GM13976 (cell line): ENCODE measurements around the gene RYR3.

ENCODE experiments used
- DNase-seq: peaks from one replicate; pipeline ENCODE4 v3.0.0; 2012; ENCODE audit warnings: low spot score
- in situ Hi-C: fragments of 300-500 bp; cut with MboI; formaldehyde crosslinking; loops from one replicate; pipeline ENCODE4 v1.12.0; 2022; ENCODE audit warnings: low sequenced_read_pairs, mixed read lengths, inconsistent platforms; ENCODE audit not compliant: unreplicated experiment
- TF ChIP-seq, protein P1 (sequence below): IDR thresholded peaks from 2 replicates; pipeline ENCODE4 v1.5.1; 2012; ENCODE audit warnings: borderline replicate concordance, mild to moderate bottlenecking; ENCODE audit not compliant: insufficient read depth; ENCODE audit errors: extremely low read depth, missing control alignments, control extremely low read depth

The RYR3 gene

DNA sequence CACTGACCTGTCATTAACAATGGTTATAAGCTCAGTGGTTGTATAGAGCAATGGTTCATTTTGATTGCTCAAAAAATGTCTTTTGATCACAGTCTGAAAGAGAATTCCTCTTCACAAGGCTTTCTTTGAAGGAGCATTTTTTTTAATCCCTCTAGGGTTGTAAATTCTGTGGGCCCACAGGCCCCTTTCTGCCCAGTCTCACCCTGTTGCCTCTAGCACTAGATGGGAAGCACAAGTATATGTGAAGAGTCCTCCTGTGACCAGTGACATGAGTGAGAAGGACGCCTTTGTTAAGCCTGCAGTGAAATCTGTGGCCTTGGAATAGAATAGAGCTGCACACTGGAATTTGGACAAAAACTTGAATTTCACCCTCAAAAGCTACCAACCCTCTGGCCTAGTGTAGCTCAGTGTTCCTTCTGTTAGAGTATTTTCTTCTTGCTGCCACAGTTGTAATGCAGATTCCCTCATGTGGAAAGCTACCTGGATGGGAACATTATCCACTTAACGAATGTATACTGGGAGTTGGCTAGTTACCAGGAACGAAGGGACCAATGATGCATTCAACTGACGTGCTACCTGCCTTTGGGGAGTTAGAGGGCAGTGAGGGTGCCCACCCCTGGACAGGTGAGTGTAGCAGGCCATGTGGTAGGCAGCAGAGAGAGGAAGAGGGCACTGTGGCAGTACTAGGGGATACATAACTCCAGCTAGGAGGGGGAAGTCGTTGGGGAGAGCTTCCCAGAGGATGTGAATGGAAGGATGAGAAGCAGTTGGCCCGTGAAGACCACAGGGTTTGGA is 28.3 kb upstream of the RYR3 start:
- TF ChIP-seq, protein P1, sequence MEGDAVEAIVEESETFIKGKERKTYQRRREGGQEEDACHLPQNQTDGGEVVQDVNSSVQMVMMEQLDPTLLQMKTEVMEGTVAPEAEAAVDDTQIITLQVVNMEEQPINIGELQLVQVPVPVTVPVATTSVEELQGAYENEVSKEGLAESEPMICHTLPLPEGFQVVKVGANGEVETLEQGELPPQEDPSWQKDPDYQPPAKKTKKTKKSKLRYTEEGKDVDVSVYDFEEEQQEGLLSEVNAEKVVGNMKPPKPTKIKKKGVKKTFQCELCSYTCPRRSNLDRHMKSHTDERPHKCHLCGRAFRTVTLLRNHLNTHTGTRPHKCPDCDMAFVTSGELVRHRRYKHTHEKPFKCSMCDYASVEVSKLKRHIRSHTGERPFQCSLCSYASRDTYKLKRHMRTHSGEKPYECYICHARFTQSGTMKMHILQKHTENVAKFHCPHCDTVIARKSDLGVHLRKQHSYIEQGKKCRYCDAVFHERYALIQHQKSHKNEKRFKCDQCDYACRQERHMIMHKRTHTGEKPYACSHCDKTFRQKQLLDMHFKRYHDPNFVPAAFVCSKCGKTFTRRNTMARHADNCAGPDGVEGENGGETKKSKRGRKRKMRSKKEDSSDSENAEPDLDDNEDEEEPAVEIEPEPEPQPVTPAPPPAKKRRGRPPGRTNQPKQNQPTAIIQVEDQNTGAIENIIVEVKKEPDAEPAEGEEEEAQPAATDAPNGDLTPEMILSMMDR: no peak
- DNase-seq: no peak
- in situ Hi-C loops: no loop called here

DNA sequence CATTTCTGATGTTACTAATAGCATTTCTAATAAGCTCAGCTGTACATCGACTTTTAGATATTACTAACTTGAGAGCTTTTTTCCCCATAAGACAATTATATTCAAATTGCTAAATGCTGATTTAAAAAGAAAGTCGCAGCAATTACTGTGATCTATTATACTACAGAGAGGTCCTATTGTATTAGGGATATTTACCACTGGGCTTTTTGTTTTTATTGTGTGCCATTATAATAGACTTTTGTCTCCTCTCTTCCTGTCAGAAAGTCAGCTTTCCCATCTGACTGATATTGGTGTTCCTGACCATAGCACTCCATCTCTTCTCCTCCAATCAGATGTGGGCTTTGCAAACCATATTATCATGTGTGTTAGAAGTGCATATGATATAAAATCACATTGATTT is 27.2 kb upstream of the RYR3 start:
- in situ Hi-C loops: no loop called here
- TF ChIP-seq, protein P1: no peak
- DNase-seq: no peak

DNA sequence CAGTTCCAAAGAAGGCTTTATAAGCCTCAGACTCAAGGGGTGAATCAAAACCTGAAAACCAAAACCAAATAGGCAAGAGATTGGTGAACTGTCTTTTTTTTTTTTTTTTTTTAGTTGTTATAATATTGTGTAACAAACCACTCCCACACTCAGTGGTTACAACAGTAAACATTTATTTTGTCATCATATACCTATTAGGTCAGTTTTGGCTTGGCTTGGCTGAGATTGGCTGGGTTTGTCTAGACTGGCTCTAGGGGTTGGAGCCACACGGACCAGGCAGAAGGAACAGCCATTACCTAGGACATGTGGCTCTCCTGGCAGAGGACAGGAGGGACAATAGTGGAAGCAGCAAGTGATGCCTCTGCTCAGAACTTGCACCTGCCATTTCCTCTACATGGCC is 26.4 kb upstream of the RYR3 start:
- TF ChIP-seq, protein P1: no peak
- in situ Hi-C loops: no loop called here
- DNase-seq: no peak

DNA sequence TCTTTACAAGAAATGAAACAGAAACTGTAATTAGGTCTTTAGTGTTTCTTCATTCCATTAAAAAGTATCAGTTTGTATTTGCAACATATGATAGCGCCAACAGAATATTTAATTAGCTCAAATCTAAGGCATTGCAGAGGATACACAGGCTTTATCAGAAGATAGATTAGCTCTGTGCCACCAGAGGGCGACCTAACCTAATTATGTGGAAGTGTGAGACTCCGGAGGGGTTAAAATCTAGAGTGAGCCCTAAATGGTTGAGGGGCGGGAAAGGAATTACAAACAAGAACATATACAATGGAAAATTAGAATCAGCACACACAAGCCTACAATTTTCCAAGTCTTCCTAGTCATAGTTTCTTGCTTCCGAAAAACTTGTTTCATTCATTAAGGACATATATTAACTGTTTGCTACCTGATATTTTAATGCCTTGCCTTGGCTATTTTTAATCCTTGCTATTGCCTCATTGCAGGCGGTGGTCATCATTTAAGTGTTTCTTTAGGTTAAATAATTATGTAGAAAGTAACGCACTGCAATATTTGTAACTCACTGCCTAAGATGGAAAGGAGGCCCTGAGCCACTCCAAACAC is 18.0 kb upstream of the RYR3 start:
- peak; percentile 52 for DNase-seq
- in situ Hi-C loops: loop anchor here (10.0 kb wide), 1 partner anchor 412 kb away; no protein-coding TSS in a partner anchor

DNA sequence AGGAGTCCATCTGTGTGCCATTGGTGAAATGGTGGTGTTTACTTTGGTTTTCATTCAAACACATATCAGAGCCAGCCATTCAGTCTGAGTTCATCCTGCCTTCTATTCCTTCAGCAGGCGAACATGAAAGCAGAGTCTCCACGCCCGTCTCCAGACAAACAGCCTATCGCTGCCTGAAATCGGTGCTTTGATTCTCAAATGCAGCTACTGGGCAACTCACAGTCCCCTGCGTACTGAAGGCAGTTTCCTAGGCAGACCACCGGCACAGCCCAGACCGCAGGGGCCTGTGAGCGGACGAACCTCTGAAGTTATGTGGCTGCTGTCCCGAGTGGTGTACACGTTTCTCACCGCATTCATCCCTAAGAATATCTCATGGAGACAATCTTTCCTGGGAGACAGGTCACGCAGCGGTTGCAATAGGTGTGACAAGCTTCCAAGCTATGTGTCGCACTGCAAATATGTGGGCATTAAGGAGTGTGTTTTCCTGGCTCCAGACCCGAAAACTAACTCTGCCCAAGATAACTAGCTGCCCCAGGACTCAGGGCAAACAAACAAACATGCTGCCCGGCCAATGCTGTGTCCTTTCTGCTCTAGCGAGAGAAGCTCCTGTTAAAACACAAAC is 16.9 kb upstream of the RYR3 start:
- TF ChIP-seq, protein P1: no peak
- no peak for DNase-seq
- in situ Hi-C loops: loop anchor here (10.0 kb wide), 1 partner anchor 411 kb away; no protein-coding TSS in a partner anchor

More for the DNA sequence above, 18.0 kb upstream of the RYR3 start:
- TF ChIP-seq, protein P1: peak; percentile 46

DNA sequence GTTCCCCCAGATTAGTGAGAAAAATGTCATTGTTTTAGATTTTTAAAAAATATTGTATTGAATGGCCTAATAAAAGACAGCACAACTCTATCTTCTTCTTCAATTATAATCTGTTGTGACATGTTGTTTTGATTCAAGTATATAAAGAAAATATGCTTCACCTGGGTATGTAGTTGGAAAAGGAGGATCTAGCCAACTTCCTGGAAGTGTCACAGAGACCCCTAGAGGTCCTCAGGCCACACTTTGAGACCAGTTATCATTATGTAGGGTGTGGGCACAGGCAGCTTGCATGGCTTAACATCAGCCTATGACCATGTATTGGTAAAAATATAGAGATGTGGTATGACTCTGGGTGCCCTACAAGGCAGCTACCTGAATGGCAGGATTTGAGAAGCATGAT is 14.7 kb upstream of the RYR3 start:
- TF ChIP-seq, protein P1: no peak
- no peak for DNase-seq
- in situ Hi-C loops: loop anchor here (10.0 kb wide), 1 partner anchor 409 kb away; no protein-coding TSS in a partner anchor
